DOHH2 (cell line): ENCODE results near the gene MRPL12.

ENCODE experiments used
- CTCF ChIP-seq: fragments of 200-600 bp; sonication (generic); IDR thresholded peaks from one replicate; pipeline ENCODE4 v1.5.1; 2014; ENCODE audit warnings: antibody characterized with exemption, mild to moderate bottlenecking, low read depth, low read length; ENCODE audit not compliant: poor library complexity, severe bottlenecking
- EZH2phosphoT487 ChIP-seq: fragments of 200-600 bp; sonication (generic); IDR thresholded peaks from 2 replicates; pipeline ENCODE4 v1.6.1; 2017; ENCODE audit warnings: borderline replicate concordance, mild to moderate bottlenecking, antibody characterized with exemption, low read length, moderate library complexity, mixed read lengths

- no peak for TF ChIP-seq EZH2phosphoT487
- no peak for TF ChIP-seq CTCF
Measured at GRCh38 chr17:81737947-81738800, 35.0 kb downstream of the MRPL12 start.
